Activated T-cell treated with anti-CD3 and anti-CD28 coated beads, Interleukin-2, amount 50 U/mL, for 1 hour (primary cell): ENCODE results near the gene NANOS3.

Experiments used
- DNase-seq: peaks from one replicate; pipeline ENCODE4 v3.0.0-alpha.2; 2020

The NANOS3 gene

DNA sequence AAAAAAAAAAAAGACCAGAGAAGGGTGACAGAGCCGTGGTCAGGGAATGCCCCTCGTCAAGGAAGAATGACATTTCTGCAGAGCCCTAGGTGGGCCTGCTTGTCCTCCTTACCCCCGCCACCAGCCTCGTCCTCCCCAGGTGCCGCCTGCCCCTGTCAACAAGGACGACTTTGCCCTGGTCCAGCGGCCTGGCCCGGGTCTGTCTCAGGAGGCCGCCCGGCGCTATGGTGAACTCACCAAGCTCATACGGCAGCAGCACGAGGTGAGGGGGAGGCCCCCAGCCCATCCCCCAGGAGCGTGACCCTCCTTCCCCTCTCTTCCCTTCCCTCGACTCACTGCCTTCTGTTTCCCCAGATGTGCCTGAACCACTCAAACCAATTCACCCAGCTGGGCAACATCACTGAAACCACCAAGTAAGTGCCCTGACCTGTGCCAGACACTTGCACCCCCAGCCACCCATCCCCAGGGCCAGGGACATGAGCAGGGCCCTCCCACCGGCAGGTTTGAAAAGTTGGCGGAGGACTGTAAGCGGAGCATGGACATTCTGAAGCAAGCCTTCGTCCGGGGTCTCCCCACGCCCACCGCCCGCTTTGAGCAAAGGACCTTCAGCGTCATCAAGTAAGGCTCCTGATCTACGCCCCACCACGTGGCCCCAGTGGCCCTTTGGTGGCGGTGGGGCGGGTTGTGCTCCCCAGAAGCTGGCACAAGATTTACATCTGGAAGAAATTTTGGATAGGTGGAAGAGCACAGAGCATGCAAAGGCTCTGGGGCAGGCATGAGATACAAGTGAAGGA lies 46.5 kb downstream of the NANOS3 start:
- DNase-seq: no peak

GRCh38 chr19:13926010-13926409 lies 49.1 kb downstream of the NANOS3 start:
- DNase-seq: no peak

GRCh38 chr19:13926715-13927114 lies 49.8 kb downstream of the NANOS3 start:
- DNase-seq: no peak

- DNase-seq: no peak
Measured at GRCh38 chr19:13929340-13929739, 52.4 kb downstream of the NANOS3 start.

DNA sequence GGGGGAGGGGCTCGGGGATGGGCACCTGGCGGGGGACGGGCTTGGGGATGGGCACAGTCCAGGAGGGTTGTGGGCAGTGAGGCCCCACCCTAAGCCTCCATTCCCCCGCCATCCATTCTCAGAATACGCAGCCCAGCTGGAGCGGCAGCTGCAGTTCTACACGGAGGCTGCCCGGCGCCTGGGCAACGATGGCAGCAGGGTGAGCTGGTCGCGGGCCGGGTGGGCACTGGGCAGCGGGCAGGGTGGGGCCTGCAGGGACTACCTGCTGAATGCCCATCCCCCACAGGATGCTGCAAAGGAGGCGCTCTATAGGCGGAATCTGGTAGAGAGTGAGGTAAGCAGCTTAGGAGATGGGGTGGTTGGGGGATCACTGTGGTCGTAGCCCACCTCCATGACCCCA lies 53.0 kb downstream of the NANOS3 start:
- no peak for DNase-seq
